ENCODE data around the gene HAUS7. TPM values are rescaled to one million over a fixed set of nuclear protein-coding genes. Genes with fewer than 3 reads are reported as not detected.

Gene HAUS7
- total RNA-seq, 4 donors from 2014 or later, result 7.0 to 34.8 (median 12.4) TPM

DNA sequence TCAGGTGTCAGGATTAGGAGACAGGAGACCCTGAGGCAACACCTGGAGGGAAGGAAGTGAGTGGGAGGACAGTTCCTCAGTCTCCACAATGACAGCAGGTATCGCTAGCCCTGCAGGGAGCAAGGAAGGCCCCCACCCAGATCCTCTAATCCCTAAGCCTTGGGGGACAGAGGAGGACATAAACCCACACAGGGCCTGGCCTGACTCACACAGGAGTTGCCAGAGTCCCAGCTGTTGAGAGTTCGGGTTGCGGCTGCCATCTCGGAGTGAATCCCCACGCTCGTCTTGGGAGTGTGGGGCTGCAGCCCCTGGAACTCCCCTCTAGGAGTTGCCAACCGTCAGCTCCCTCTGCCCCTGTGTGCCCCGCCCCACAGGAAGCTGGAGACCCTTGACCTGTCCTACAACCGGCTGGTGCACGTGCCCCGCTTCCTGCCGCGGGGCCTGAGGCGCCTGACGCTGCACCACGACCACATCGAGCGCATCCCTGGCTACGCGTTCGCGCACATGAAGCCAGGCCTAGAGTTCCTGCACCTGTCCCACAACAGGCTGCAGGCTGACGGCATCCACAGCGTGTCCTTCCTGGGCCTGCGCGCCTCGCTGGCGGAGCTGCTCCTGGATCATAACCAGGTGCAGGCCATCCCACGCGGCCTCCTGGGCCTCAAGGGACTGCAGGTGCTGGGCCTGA, 15.2 kb upstream of the HAUS7 start:
- 82% methylated on average over 28 of the region's 30 CpGs; no CpG with 5 or more reads in 1 of the 2 donors for WGBS, 2 donors (ENCODE audit: low coverage in 1 of 2)
- in situ Hi-C loops (cut with MboI; ENCODE audit: low pct_ligation_motif_present in 1 of 4, low pct_unique_long_range_greater_than_20kb in 1 of 4, low sequenced_read_pairs in 3 of 4) (no loop called here), intact Hi-C loops (cut with DNase I; ENCODE audit: low total_unique reads) (no loop called here)

DNA sequence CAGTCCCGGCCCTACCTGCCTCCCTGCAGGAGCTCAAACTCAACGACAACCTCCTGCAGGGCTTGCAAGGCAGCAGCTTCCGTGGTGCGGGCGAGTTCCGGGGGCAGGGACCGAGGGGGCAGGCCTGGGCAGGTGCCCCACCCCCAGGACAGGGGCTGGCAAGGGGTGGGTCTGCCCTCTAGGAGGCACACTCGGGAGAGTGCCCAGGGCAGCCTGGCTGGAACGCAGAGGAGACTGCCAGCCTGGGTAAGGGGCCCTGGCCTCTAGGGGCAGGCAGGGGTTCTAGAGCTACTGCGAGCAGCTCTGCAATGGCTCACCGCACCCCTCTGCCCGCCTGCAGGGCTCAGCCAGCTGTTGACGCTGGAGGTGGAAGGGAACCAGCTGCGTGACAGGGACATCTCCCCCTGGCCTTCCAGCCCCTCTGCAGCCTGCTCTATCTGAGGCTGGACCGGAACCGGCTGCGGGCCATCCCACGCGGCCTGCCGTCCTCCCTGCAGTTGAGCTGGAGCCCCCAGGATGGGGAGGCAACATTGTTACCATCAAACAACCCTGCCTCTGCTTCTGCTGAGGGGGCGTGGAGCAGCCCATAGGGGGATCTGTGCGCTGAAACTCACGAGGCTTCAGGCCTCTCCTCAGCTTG, 12.1 kb upstream of the HAUS7 start:
- DNase-seq, result no peak
- in situ Hi-C loops (cut with MboI; ENCODE audit: low pct_ligation_motif_present in 1 of 4, low pct_unique_long_range_greater_than_20kb in 1 of 4, low sequenced_read_pairs in 3 of 4) (no loop called here), intact Hi-C loops (cut with DNase I; ENCODE audit: low total_unique reads) (no loop called here)
- Histone ChIP-seq H3K27ac (no peak overlapping the region), H3K36me3 (no peaks in the 10 kb centered on the region), H3K27me3 (no peaks in the 10 kb centered on the region), H3K4me1 (no peaks in the 10 kb centered on the region), H3K9me3 (no peaks in the 10 kb centered on the region), H3K4me3 (no peak overlapping the region)
- WGBS, 2 donors (ENCODE audit: low coverage in 1 of 2), result 88% methylated on average over 22 of the region's 23 CpGs; no CpG with 5 or more reads in 1 of the 2 donors
- TF ChIP-seq POLR2AphosphoS5 (IDR thresholded peaks at IDR 0.05) (no peak), EP300 (IDR thresholded peaks at IDR 0.05; ENCODE audit: low read depth) (no peak), POLR2A (IDR thresholded peaks at IDR 0.05) (no peak)
- TF ChIP-seq, protein P1, sequence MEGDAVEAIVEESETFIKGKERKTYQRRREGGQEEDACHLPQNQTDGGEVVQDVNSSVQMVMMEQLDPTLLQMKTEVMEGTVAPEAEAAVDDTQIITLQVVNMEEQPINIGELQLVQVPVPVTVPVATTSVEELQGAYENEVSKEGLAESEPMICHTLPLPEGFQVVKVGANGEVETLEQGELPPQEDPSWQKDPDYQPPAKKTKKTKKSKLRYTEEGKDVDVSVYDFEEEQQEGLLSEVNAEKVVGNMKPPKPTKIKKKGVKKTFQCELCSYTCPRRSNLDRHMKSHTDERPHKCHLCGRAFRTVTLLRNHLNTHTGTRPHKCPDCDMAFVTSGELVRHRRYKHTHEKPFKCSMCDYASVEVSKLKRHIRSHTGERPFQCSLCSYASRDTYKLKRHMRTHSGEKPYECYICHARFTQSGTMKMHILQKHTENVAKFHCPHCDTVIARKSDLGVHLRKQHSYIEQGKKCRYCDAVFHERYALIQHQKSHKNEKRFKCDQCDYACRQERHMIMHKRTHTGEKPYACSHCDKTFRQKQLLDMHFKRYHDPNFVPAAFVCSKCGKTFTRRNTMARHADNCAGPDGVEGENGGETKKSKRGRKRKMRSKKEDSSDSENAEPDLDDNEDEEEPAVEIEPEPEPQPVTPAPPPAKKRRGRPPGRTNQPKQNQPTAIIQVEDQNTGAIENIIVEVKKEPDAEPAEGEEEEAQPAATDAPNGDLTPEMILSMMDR (IDR thresholded peaks at IDR 0.05), result no peak

More for the DNA sequence above, 15.2 kb upstream of the HAUS7 start:
- H3K36me3 ChIP-seq, result no peaks in the 10 kb centered on the region
- no peaks in the 10 kb centered on the region for H3K9me3 ChIP-seq
- no peak overlapping the region for H3K4me3 ChIP-seq
- TF ChIP-seq POLR2AphosphoS5 (IDR thresholded peaks at IDR 0.05) (no peak), POLR2A (IDR thresholded peaks at IDR 0.05) (no peak), EP300 (IDR thresholded peaks at IDR 0.05; ENCODE audit: low read depth) (no peak)
- TF ChIP-seq, protein P1 (IDR thresholded peaks at IDR 0.05), result no peak
- no peak for DNase-seq
- peaks cover 0 to 5% (median 0%) of the 10 kb centered on the region in 4 donors for H3K4me1 ChIP-seq
- no peak overlapping the region for H3K27ac ChIP-seq
- H3K27me3 ChIP-seq, result no peaks in the 10 kb centered on the region

DNA sequence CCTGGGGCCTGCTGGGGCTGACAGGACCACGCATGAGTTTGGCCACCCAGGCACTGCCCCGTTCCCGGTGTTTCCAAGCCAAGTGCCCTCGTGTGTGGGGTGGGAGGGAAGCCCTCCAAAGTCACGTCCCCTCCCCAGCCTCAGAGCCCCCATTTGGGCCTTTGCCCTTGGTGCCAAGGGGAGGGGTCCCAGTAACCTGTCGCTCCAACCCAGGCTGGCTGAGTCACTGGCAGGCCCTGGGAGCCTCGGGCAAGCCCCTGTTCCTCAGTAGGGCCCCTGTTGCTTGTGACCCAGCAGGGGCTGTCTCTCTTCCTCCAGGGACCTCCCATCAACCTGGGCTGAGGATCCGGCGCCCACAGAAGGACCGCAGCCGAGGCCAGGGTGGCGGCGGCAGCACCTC, 10.7 kb upstream of the HAUS7 start:
- in situ Hi-C loops (cut with MboI; ENCODE audit: low pct_ligation_motif_present in 1 of 4, low pct_unique_long_range_greater_than_20kb in 1 of 4, low sequenced_read_pairs in 3 of 4), result no loop called here
- whole genome bisulfite sequencing, 2 donors (ENCODE audit: low coverage in 1 of 2), result 87% methylated on average over 12 of the region's 13 CpGs; no CpG with 5 or more reads in 1 of the 2 donors
- intact Hi-C loops (cut with DNase I; ENCODE audit: low total_unique reads), result no loop called here
- Histone ChIP-seq H3K4me3 (no peak overlapping the region), H3K27ac (no peak overlapping the region), H3K9me3 (no peaks in the 10 kb centered on the region), H3K27me3 (no peaks in the 10 kb centered on the region), H3K36me3 (no peaks in the 10 kb centered on the region), H3K4me1 (no peaks in the 10 kb centered on the region)
- TF ChIP-seq POLR2AphosphoS5 (IDR thresholded peaks at IDR 0.05), result no peak
- TF ChIP-seq EP300 (IDR thresholded peaks at IDR 0.05; ENCODE audit: low read depth), result no peak
- TF ChIP-seq, protein P1 (IDR thresholded peaks at IDR 0.05), result no peak
- TF ChIP-seq POLR2A (IDR thresholded peaks at IDR 0.05), result no peak
- no peak for DNase-seq

DNA sequence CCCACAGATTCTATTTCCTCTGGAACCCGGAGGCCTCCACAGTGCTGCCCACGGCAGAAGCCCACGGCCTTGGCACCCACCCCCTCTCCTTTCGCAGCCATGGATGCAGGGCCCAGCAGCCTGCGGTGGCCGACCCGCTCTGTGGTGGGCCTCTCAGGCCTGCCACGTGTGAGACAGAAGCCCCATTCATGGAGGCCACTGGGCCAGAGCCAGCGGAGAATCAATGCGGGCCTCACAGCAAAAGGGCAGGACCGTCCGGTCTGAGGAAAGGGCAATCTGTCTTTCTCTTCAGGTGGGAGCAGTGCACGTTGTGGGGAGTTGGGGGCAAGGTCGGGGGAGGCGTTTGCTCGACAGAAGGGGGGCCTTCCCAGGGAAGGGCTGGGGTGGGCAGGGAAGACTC, 8.4 kb upstream of the HAUS7 start:
- TF ChIP-seq POLR2AphosphoS5 (IDR thresholded peaks at IDR 0.05) (no peak), EP300 (IDR thresholded peaks at IDR 0.05; ENCODE audit: low read depth) (no peak), POLR2A (IDR thresholded peaks at IDR 0.05) (no peak)
- TF ChIP-seq, protein P1 (IDR thresholded peaks at IDR 0.05), result no peak
- Histone ChIP-seq H3K27me3 (peaks cover 4% of the 10 kb centered on the region), H3K27ac (no peak overlapping the region), H3K4me3 (no peak overlapping the region), H3K4me1 (peaks cover 0 to 5% (median 0%) of the 10 kb centered on the region in 4 donors), H3K9me3 (no peaks in the 10 kb centered on the region), H3K36me3 (no peaks in the 10 kb centered on the region)
- in situ Hi-C loops (cut with MboI; ENCODE audit: low pct_ligation_motif_present in 1 of 4, low pct_unique_long_range_greater_than_20kb in 1 of 4, low sequenced_read_pairs in 3 of 4), result no loop called here
- intact Hi-C loops (cut with DNase I; ENCODE audit: low total_unique reads), result no loop called here
- DNase-seq, result no peak
- WGBS, 2 donors (ENCODE audit: low coverage in 1 of 2), result 81% methylated on average over 9 of the region's 16 CpGs; no CpG with 5 or more reads in 1 of the 2 donors

Measured in transverse colon (tissue), 4 donors.